ENCODE results near the gene WDFY1. TPM values are rescaled to one million over a fixed set of nuclear protein-coding genes. Genes with fewer than 3 reads are reported as not detected.

WDFY1 gene
- total RNA-seq, 1 experiment from 2014 or later, result 44.7 TPM

GRCh38 chr2:223888251-223888650, 56.9 kb downstream of the WDFY1 start (continued):
- TF ChIP-seq ZBTB33 (IDR thresholded peaks at IDR 0.05; ENCODE audit: extremely low read depth, insufficient replicate concordance, low read length) (no peak), CBX3 (IDR thresholded peaks at IDR 0.05; ENCODE audit: low read depth) (no peak), CEBPB (IDR thresholded peaks at IDR 0.05; ENCODE audit: low read depth) (no peak)

- Histone ChIP-seq H3K4me2 (ENCODE audit: low read length) (no peak overlapping the region), H2AFZ (ENCODE audit: low read depth, low read length, poor library complexity, severe bottlenecking) (no peak overlapping the region), H3K4me1 (ENCODE audit: control insufficient read depth in 1 of 2, insufficient read depth in 2 of 2, low read length in 2 of 2) (no peaks in the 10 kb centered on the region), H3K27ac (ENCODE audit: low read depth, low read length) (peak overlapping the region; percentile 18; the same call in 1 of the 2 replicates), H3K9me3 (ENCODE audit: control insufficient read depth in 1 of 2, insufficient read depth in 1 of 2, low read depth in 1 of 2, low read length in 2 of 2) (no peaks in the 10 kb centered on the region), H3K9ac (ENCODE audit: low read length) (no peak overlapping the region), H3K27me3 (ENCODE audit: insufficient read depth, low read length) (no peaks in the 10 kb centered on the region), H3K36me3 (ENCODE audit: control insufficient read depth in 1 of 2, insufficient read depth in 2 of 2, low read length in 2 of 2) (peaks cover 6 to 10% of the 10 kb centered on the region in 2 experiments; a peak in 3 of 4 replicates), H3K4me3 (replicated peaks in 1 of 2; ENCODE audit: low read depth in 1 of 2, low read length in 2 of 2) (no peak overlapping the region), H4K20me1 (ENCODE audit: insufficient read depth) (no peaks in the 10 kb centered on the region), H3K79me2 (ENCODE audit: insufficient read depth, low read length) (no peaks in the 10 kb centered on the region), H3K9me2 (ENCODE audit: insufficient read depth) (no peaks in the 10 kb centered on the region)
- ATAC-seq (no peak), DNase-seq (ENCODE audit: low read depth, low spot score) (no peak)
- RAD21 ChIA-PET (ENCODE audit: low non-redundant PET in 1 of 2, low total read pairs in 2 of 2, uncharacterized antibody in 2 of 2, unreplicated experiment in 2 of 2), result no interaction called here
- POLR2A ChIA-PET, result no interaction called here
- no peak for TF ChIP-seq ZNF274 (IDR thresholded peaks at IDR 0.05; ENCODE audit: low read depth, low read length)
- no peak for TF ChIP-seq SIN3A (IDR thresholded peaks at IDR 0.05; ENCODE audit: low read depth)
- no peak for TF ChIP-seq ELF1 (IDR thresholded peaks at IDR 0.05; ENCODE audit: borderline replicate concordance, low read depth)
- no peak for TF ChIP-seq TCF7L2 (IDR thresholded peaks at IDR 0.05; ENCODE audit: borderline replicate concordance, extremely low read depth, insufficient read depth, insufficient read length)
- CTCF ChIA-PET, result no interaction called here
- no TSS peak for BruUV-seq (replicated peaks)
- intact Hi-C loops (cut with micrococcal nuclease), result no loop called here
Measured at GRCh38 chr2:223887127-223887526, 58.0 kb downstream of the WDFY1 start.

Data from HCT116 (cell line).